K562 (cell line): ENCODE data around the gene RAI14. TPM values are rescaled to one million over a fixed set of nuclear protein-coding genes. Genes with fewer than 3 reads are reported as not detected.

ENCODE experiments used
- ATAC-seq: fragments of 200-7000 bp; cut with Tn5 transposase; 3 replicates; pipeline ENCODE4 v1.9.1; 2020; ENCODE audit warnings: moderate library complexity
- BruUV-seq: library from RNA; stranded (reverse); fragments of 400-500 nt; replicated peaks from 2 replicates; lab custom pipeline; 2021; lab: Mats Ljungman, UMichigan
- CTCF ChIA-PET: fragments of 300-600 bp; formaldehyde crosslinking; extraction: SDS; loops from one replicate; lab custom pipeline; 2021; ENCODE audit warnings: low intra/inter-chr PET ratio; lab: Yijun Ruan, JAX
- POLR2A ChIA-PET: fragments of 300-600, 350-650 bp; sonication (Branson Sonifier 250); formaldehyde crosslinking; extraction: SDS; loops from one replicate; lab custom pipeline; 2021; ENCODE audit warnings: antibody characterized with exemption, inconsistent platforms; lab: Yijun Ruan, JAX
- DNase-seq, 4 experiments: peaks; one replicate each; pipeline versions ENCODE4 v3.0.0 to v3.0.0-alpha.2; 2011 to 2018; ENCODE audit warnings: low spot score in 3 of 4, mixed read lengths in 3 of 4; ENCODE audit errors: extremely low read depth in 1 of 4
- FAIRE-seq: peaks from 2 replicates; lab custom pipeline; 2011; peaks lifted over from hg19 to GRCh38; lab: Jason Lieb, UNC
- H2AFZ ChIP-seq: 2 replicates; pipeline ENCODE4 v1.6.0; 2011; ENCODE audit warnings: low read depth, low read length, control low read depth, inconsistent platforms
- H3K27ac ChIP-seq: fragments of 200-600 bp; 3 replicates; pipeline ENCODE4 v1.8.0; 2011; ENCODE audit warnings: low read depth, mild to moderate bottlenecking, control low read depth, inconsistent platforms, low read length, moderate library complexity, mixed read lengths; ENCODE audit errors: extremely low read depth
- H3K27me3 ChIP-seq, 2 experiments: fragments of 300-600 bp in 1 of 2; 2 replicates in 1 of 2; 3 replicates in 1 of 2; pipeline versions ENCODE4 v1.6.0 to v1.8.0; 2011; ENCODE audit warnings: inconsistent platforms in 2 of 2, low read length in 2 of 2, mild to moderate bottlenecking in 1 of 2, mixed read lengths in 1 of 2, moderate library complexity in 1 of 2; ENCODE audit not compliant: control insufficient read depth in 2 of 2, insufficient read depth in 2 of 2
- H3K36me3 ChIP-seq: fragments of 300-600 bp; 3 replicates; pipeline ENCODE4 v1.8.0; 2011; ENCODE audit warnings: mild to moderate bottlenecking, low read length, inconsistent platforms; ENCODE audit not compliant: control insufficient read depth, insufficient read depth
- H3K4me1 ChIP-seq, 2 experiments: fragments of 200-600 bp in 1 of 2; replicated peaks in 1 of 2; 2 replicates in 1 of 2; 3 replicates in 1 of 2; pipeline versions ENCODE4 v1.5.1 to v1.8.0; 2011; ENCODE audit warnings: inconsistent platforms in 2 of 2, low read length in 2 of 2, mild to moderate bottlenecking in 1 of 2, mixed read lengths in 1 of 2, moderate library complexity in 1 of 2; ENCODE audit not compliant: control insufficient read depth in 2 of 2, insufficient read depth in 2 of 2
- H3K4me2 ChIP-seq: 2 replicates; pipeline ENCODE4 v1.6.1; 2011; ENCODE audit warnings: low read length, control low read depth, inconsistent platforms, mixed read lengths; ENCODE audit not compliant: insufficient read depth
- H3K4me3 ChIP-seq: fragments of 200-600 bp; sonication (generic), shearing (Covaris generic); 2 replicates; pipeline ENCODE4 v1.5.1; 2016; ENCODE audit warnings: control low read depth, inconsistent platforms
- H3K79me2 ChIP-seq: fragments of 200-600 bp; 3 replicates; pipeline ENCODE4 v1.8.0; 2011; ENCODE audit warnings: low read length, inconsistent platforms; ENCODE audit not compliant: control insufficient read depth, insufficient read depth
- H3K9ac ChIP-seq, 2 experiments: 2 replicates each; pipeline versions ENCODE4 v1.6.0 to v1.6.1; 2011; ENCODE audit warnings: low read depth in 2 of 2, low read length in 2 of 2, control low read depth in 1 of 2, inconsistent platforms in 1 of 2, mild to moderate bottlenecking in 1 of 2, mixed read lengths in 1 of 2; ENCODE audit not compliant: insufficient read depth in 1 of 2
- H3K9me1 ChIP-seq: one replicate; pipeline ENCODE4 v1.6.0; 2011; ENCODE audit warnings: inconsistent platforms, mild to moderate bottlenecking, low read length, moderate library complexity; ENCODE audit not compliant: control insufficient read depth, insufficient read depth
- H3K9me3 ChIP-seq: replicated peaks from 2 replicates; pipeline ENCODE4 v1.5.1; 2011; ENCODE audit warnings: low read depth, low read length, inconsistent platforms; ENCODE audit not compliant: control insufficient read depth, insufficient read depth
- H4K20me1 ChIP-seq: replicated peaks from 2 replicates; pipeline ENCODE4 v1.6.1; 2011; ENCODE audit warnings: low read length, inconsistent platforms, mixed read lengths; ENCODE audit not compliant: control insufficient read depth, insufficient read depth
- C11orf30 ChIP-seq: fragments of 450-650 bp; IDR thresholded peaks from 2 replicates; pipeline ENCODE4 v1.6.1; 2016; ENCODE audit warnings: low read depth, mild to moderate bottlenecking
- CEBPZ ChIP-seq: fragments of 150-350 bp; IDR thresholded peaks from 2 replicates; pipeline ENCODE4 v1.6.1; 2014; ENCODE audit warnings: low read depth, mild to moderate bottlenecking, low read length, borderline replicate concordance
- FOSL1 ChIP-seq: fragments of 200-800 bp; sonication (Bioruptor generic); conservative IDR thresholded peaks from 2 replicates; pipeline ENCODE4 v1.6.1; 2016; ENCODE audit warnings: missing genetic modification characterization, missing compliant biosample characterization
- FOXM1 ChIP-seq, 2 experiments: fragments of 450-650 bp in 1 of 2; sonication (generic) in 1 of 2; formaldehyde crosslinking in 1 of 2; IDR thresholded peaks; 2 replicates each; pipeline versions ENCODE4 v1.6.1 to v1.9.0; 2017 to 2022; ENCODE audit warnings: low read depth in 2 of 2, mild to moderate bottlenecking in 2 of 2, missing genetic modification reagents in 1 of 2, moderate library complexity in 1 of 2
- HOXB6 ChIP-seq: fragments of 250-450 bp; sonication (Bioruptor Pico); IDR thresholded peaks from 2 replicates; pipeline ENCODE4 v1.5.1; 2022; ENCODE audit warnings: mild to moderate bottlenecking, borderline replicate concordance
- MYC ChIP-seq, 2 experiments: fragments of 250-450 bp in 1 of 2; sonication (Bioruptor Pico) in 1 of 2; IDR thresholded peaks; 2 replicates each; pipeline versions ENCODE4 v1.5.1 to v1.6.1; 2012 to 2021; ENCODE audit warnings: low read depth in 2 of 2, borderline replicate concordance in 1 of 2, improper control_type of control experiment in 1 of 2, low read length in 1 of 2, mild to moderate bottlenecking in 1 of 2, moderate library complexity in 1 of 2
- PCBP1 ChIP-seq: fragments of 200-400 bp; formaldehyde crosslinking; IDR thresholded peaks from 2 replicates; pipeline ENCODE4 v1.6.1; 2018; ENCODE audit warnings: mild to moderate bottlenecking, low read depth, low read length; ENCODE audit not compliant: poor library complexity, severe bottlenecking
- POLR3G ChIP-seq: IDR thresholded peaks from 2 replicates; pipeline ENCODE4 v1.6.1; 2011; ENCODE audit not compliant: insufficient read length, insufficient replicate concordance; ENCODE audit errors: extremely low read depth
- ZNF592 ChIP-seq: fragments of 450-650 bp; IDR thresholded peaks from 2 replicates; pipeline ENCODE4 v1.6.1; 2017; ENCODE audit warnings: antibody characterized with exemption, mild to moderate bottlenecking
- in situ Hi-C: fragments of 300-500 bp; cut with MboI; formaldehyde crosslinking; loops from 4 replicates; pipeline ENCODE4 v1.15.0; 2018; ENCODE audit warnings: inconsistent platforms, mixed read lengths
- intact Hi-C: fragments of 100-400 bp; cut with micrococcal nuclease; formaldehyde crosslinking; loops from 2 replicates; pipeline ENCODE4 v1.14.2; 2022
- polyA plus RNA-seq, 8 experiments: library from polyadenylated mRNA; depleted of rRNA in 4 of 8; stranded (reverse) in 5 of 8; unstranded in 3 of 8; fragments of >200 nt; fragmentation: Nextera tagmentation in 2 of 8; fragmentation: Illumina TruSeq in 1 of 8; extraction: Ambion mirVana in 2 of 8; extraction: Trizol in 1 of 8; gene quantifications; 2 replicates each; pipeline versions ENCODE4 v1.2.1 to v1.2.3, GENCODE V29; 2011 to 2014; ENCODE audit warnings: inconsistent platforms in 1 of 8, missing spikeins in 1 of 8
- total RNA-seq, 7 experiments: library from RNA; depleted of rRNA in 6 of 7; stranded (reverse); fragments of >200 nt in 6 of 7; fragmentation: Illumina TruSeq in 2 of 7; extraction: Trizol in 2 of 7; gene quantifications; 2 replicates each; pipeline versions ENCODE4 v1.2.1 to v1.2.3, GENCODE V29; 2011 to 2021; ENCODE audit warnings: low replicate concordance in 1 of 7

Gene RAI14
- total and polyA plus RNA-seq, 9 of the 15 experiments (the other 6 are each of a cell fraction or from before 2014, with no cell fraction given): 11.3 to 82.5 (median 34.8) TPM

- H3K27me3 ChIP-seq: no peaks in the 10 kb centered on the region
- no peaks in the 10 kb centered on the region for H4K20me1 ChIP-seq
- in situ Hi-C loops: no loop called here
- H3K4me3 ChIP-seq: no peak overlapping the region
- ATAC-seq: no peak
- FAIRE-seq: no peak
- no peaks in the 10 kb centered on the region for H3K36me3 ChIP-seq
- BruUV-seq: no TSS peak
- H3K4me2 ChIP-seq: no peak overlapping the region
- 0 out of 5 replicates have a peak, but pooled peaks cover 0 to 2% of the 10 kb centered on the region in 2 experiments for H3K4me1 ChIP-seq
- no peak for TF ChIP-seq HOXB6 (CRISPR knock-in tag)
- no peak for TF ChIP-seq ZNF592
- no peak for TF ChIP-seq FOXM1 (IDR thresholded peaks at IDR 0.05; ENCODE audit: low read depth)
- no peak for TF ChIP-seq FOXM1 (CRISPR knock-in tag; IDR thresholded peaks at IDR 0.05; ENCODE audit: low read depth)
- TF ChIP-seq POLR3G: no peak
- TF ChIP-seq MYC (IDR thresholded peaks at IDR 0.05; ENCODE audit: low read depth, low read length): no peak
- TF ChIP-seq MYC (CRISPR knock-in tag; IDR thresholded peaks at IDR 0.05; ENCODE audit: borderline replicate concordance, low read depth): no peak
- TF ChIP-seq PCBP1: no peak
- no peak for TF ChIP-seq CEBPZ
- TF ChIP-seq C11orf30: no peak
- no peak for TF ChIP-seq FOSL1 (tag)
- ChIA-PET POLR2A (no interaction called here), CTCF (interaction anchor here (0.7 kb wide), 1 partner anchor 225 kb away, joined by 3 read pairs; no protein-coding TSS in a partner anchor)
- intact Hi-C loops: no loop called here
- no peak overlapping the region for H3K9ac ChIP-seq
- no peaks in the 10 kb centered on the region for H3K9me3 ChIP-seq
- H3K79me2 ChIP-seq: no peaks in the 10 kb centered on the region
- no peak for DNase-seq
- H3K27ac ChIP-seq: no peak overlapping the region
- no peaks in the 10 kb centered on the region for H3K9me1 ChIP-seq
- no peak overlapping the region for H2AFZ ChIP-seq
Measured at GRCh38 chr5:34881246-34881645, 225.1 kb downstream of the RAI14 start.
